Measurements from ENCODE around the gene ST6GALNAC6. TPM values are rescaled to one million over a fixed set of nuclear protein-coding genes. Genes with fewer than 3 reads are reported as not detected.

Gene ST6GALNAC6
- total RNA-seq, 1 experiment from 2014 or later: 24.5 TPM

- no TSS peak for BruUV-seq (replicated peaks)
Observed at GRCh38 chr9:127919253-127919815, 19.9 kb upstream of the ST6GALNAC6 start.

More at GRCh38 chr9:127919253-127919815, 19.9 kb upstream of the ST6GALNAC6 start:
- DNase-seq (ENCODE audit: low read depth, low spot score): peak; percentile 99
- RAD21 ChIA-PET (ENCODE audit: low non-redundant PET in 1 of 2, low total read pairs in 2 of 2, uncharacterized antibody in 2 of 2, unreplicated experiment in 2 of 2): interaction anchor here in 1 of 2 experiments (0.7 to 0.9 kb wide), 2 partner anchors 10 to 185 kb away, joined by 3 to 4 read pairs; partner anchors contain the start of gene TOR2A
- TF ChIP-seq POLR2AphosphoS5 (IDR thresholded peaks at IDR 0.05; ENCODE audit: low read depth, low read length): peak; percentile 70; the same call in 1 of the 2 replicates
- no peak for TF ChIP-seq RAD21 (IDR thresholded peaks at IDR 0.05; ENCODE audit: low read depth)
- no peak for TF ChIP-seq FOSL1 (IDR thresholded peaks at IDR 0.05; ENCODE audit: low read depth)
- TF ChIP-seq ATF3 (IDR thresholded peaks at IDR 0.05): no peak
- TF ChIP-seq CBX3 (IDR thresholded peaks at IDR 0.05; ENCODE audit: low read depth): no peak
- TF ChIP-seq YY1 (IDR thresholded peaks at IDR 0.05; ENCODE audit: extremely low read depth, insufficient replicate concordance, low read depth, low read length): no peak
- TF ChIP-seq EZH2 (IDR thresholded peaks at IDR 0.05): no peak
- no peak for TF ChIP-seq SIN3A (IDR thresholded peaks at IDR 0.05; ENCODE audit: low read depth)
- peak; percentile 59 for TF ChIP-seq ZBTB33 (IDR thresholded peaks at IDR 0.05; ENCODE audit: extremely low read depth, insufficient replicate concordance, low read length)
- TF ChIP-seq SP1 (IDR thresholded peaks at IDR 0.05; ENCODE audit: low read depth): no peak
- no peak for TF ChIP-seq REST (IDR thresholded peaks at IDR 0.05; ENCODE audit: low read depth)
- no peak for TF ChIP-seq EGR1 (IDR thresholded peaks at IDR 0.05; ENCODE audit: low read depth)
- no peak for TF ChIP-seq POLR2A (IDR thresholded peaks at IDR 0.05; ENCODE audit: borderline replicate concordance, extremely low read depth, insufficient read depth, insufficient read length)
- no peak for TF ChIP-seq SRF (IDR thresholded peaks at IDR 0.05; ENCODE audit: low read depth)
- TF ChIP-seq CTCF (IDR thresholded peaks at IDR 0.05 in 2 of 3, conservative IDR thresholded peaks at IDR 0.05 in 1 of 3; ENCODE audit: borderline replicate concordance in 1 of 3, insufficient read depth in 1 of 3, low read depth in 2 of 3, low read length in 2 of 3): no peak
- TF ChIP-seq ZFX (IDR thresholded peaks at IDR 0.05): no peak
- peak; percentile 58 for TF ChIP-seq TCF7L2 (IDR thresholded peaks at IDR 0.05; ENCODE audit: borderline replicate concordance, extremely low read depth, insufficient read depth, insufficient read length)
- peaks cover 58 to 88% of the 10 kb centered on the region in 2 experiments for H3K4me1 ChIP-seq (ENCODE audit: control insufficient read depth in 1 of 2, insufficient read depth in 2 of 2, low read length in 2 of 2)
- H3K9me3 ChIP-seq (ENCODE audit: control insufficient read depth in 1 of 2, insufficient read depth in 1 of 2, low read depth in 1 of 2, low read length in 2 of 2): no peaks in the 10 kb centered on the region
- no peak overlapping the region for H2AFZ ChIP-seq (ENCODE audit: low read depth, low read length, poor library complexity, severe bottlenecking)
- no peaks in the 10 kb centered on the region for H3K27me3 ChIP-seq (ENCODE audit: insufficient read depth, low read length)
- H3K27ac ChIP-seq (ENCODE audit: low read depth, low read length): peak overlapping the region; percentile 96
- peaks cover 16% of the 10 kb centered on the region for H3K79me2 ChIP-seq (ENCODE audit: insufficient read depth, low read length)
- peak overlapping the region; percentile 79 for H3K4me2 ChIP-seq (ENCODE audit: low read length)
- peak overlapping the region; percentile 68 for H3K9ac ChIP-seq (ENCODE audit: low read length)
- peak overlapping the region in 1 of 2 experiments; percentile 37; a peak in 2 of 4 replicates for H3K4me3 ChIP-seq (replicated peaks in 1 of 2; ENCODE audit: low read depth in 1 of 2, low read length in 2 of 2)
- intact Hi-C loops (cut with micrococcal nuclease): loop anchor here (2.0 to 5.0 kb wide), 3 partner anchors 117 to 357 kb away; partner anchors contain the start of genes CDK9 and FPGS
- H3K36me3 ChIP-seq (ENCODE audit: control insufficient read depth in 1 of 2, insufficient read depth in 2 of 2, low read length in 2 of 2): peaks cover 0 to 7% of the 10 kb centered on the region in 2 experiments; a peak in 2 of 4 replicates
- no peaks in the 10 kb centered on the region for H3K9me2 ChIP-seq (ENCODE audit: insufficient read depth)
- POLR2A ChIA-PET: interaction anchor here (0.6 to 1.8 kb wide), 10 partner anchors 9 to 357 kb away, joined by 3 to 6 read pairs (median 4); partner anchors contain the start of genes PIP5KL1, SLC25A25 and TOR2A
- CTCF ChIA-PET: interaction anchor here (0.8 to 3.0 kb wide), 7 partner anchors 115 to 414 kb away, joined by 3 to 14 read pairs (median 3); partner anchors contain the start of gene TOR2A
- peak; percentile 60 for ATAC-seq
- no peaks in the 10 kb centered on the region for H4K20me1 ChIP-seq (ENCODE audit: insufficient read depth)
